ENCODE measurements around the gene KL.

DNA sequence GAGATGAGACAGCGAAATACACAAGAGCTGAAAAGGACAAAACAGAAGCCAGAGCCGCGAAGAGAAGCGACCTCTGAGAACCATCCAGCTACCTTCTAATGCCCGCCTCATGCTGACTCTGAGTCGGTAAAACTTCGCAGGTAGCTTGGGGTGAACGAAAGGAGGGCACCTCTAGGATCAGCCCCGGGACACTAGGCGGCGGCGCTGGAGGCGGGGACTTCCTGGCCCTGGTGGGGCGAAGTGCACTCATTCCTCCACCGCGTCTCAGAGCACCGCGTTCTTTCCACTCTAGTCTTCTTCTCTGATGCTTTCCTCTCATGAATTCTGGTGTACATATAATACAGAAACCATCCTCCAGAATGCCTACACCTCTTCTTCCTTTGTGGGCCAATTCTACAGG lies 50.1 kb downstream of the KL start:
- TF ChIP-seq, protein P1, sequence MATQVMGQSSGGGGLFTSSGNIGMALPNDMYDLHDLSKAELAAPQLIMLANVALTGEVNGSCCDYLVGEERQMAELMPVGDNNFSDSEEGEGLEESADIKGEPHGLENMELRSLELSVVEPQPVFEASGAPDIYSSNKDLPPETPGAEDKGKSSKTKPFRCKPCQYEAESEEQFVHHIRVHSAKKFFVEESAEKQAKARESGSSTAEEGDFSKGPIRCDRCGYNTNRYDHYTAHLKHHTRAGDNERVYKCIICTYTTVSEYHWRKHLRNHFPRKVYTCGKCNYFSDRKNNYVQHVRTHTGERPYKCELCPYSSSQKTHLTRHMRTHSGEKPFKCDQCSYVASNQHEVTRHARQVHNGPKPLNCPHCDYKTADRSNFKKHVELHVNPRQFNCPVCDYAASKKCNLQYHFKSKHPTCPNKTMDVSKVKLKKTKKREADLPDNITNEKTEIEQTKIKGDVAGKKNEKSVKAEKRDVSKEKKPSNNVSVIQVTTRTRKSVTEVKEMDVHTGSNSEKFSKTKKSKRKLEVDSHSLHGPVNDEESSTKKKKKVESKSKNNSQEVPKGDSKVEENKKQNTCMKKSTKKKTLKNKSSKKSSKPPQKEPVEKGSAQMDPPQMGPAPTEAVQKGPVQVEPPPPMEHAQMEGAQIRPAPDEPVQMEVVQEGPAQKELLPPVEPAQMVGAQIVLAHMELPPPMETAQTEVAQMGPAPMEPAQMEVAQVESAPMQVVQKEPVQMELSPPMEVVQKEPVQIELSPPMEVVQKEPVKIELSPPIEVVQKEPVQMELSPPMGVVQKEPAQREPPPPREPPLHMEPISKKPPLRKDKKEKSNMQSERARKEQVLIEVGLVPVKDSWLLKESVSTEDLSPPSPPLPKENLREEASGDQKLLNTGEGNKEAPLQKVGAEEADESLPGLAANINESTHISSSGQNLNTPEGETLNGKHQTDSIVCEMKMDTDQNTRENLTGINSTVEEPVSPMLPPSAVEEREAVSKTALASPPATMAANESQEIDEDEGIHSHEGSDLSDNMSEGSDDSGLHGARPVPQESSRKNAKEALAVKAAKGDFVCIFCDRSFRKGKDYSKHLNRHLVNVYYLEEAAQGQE (IDR thresholded peaks at IDR 0.05; ENCODE audit: low read depth): no peak
- TF ChIP-seq TAF1 (IDR thresholded peaks at IDR 0.05; ENCODE audit: low read depth): no peak

All from Ishikawa (cell line).